HepG2 (cell line): ENCODE results near the gene ORC4. TPM values are rescaled to one million over a fixed set of nuclear protein-coding genes. Genes with fewer than 3 reads are reported as not detected.

Source experiments
- ATAC-seq: fragments of 200-7000 bp; cut with Tn5 transposase; 3 replicates; pipeline ENCODE4 v1.9.1; 2020; ENCODE audit warnings: mild to moderate bottlenecking, moderate library complexity
- BruUV-seq: library from RNA; stranded (reverse); fragments of 400-500 nt; replicated peaks from 2 replicates; lab custom pipeline; 2021; lab: Mats Ljungman, UMichigan
- CTCF ChIA-PET: fragments of 300-600 bp; formaldehyde crosslinking; extraction: SDS; loops from one replicate; lab custom pipeline; 2021; ENCODE audit warnings: low total read pairs, inconsistent platforms, low intra/inter-chr PET ratio; lab: Yijun Ruan, JAX
- POLR2A ChIA-PET: fragments of 350-600 bp; sonication (Branson Sonifier 250); formaldehyde crosslinking; loops from one replicate; lab custom pipeline; 2020; ENCODE audit warnings: antibody characterized with exemption, inconsistent platforms; lab: Yijun Ruan, JAX
- DNase-seq: peaks from one replicate; pipeline ENCODE4 v3.0.0-alpha.2; 2015; ENCODE audit warnings: low spot score
- FAIRE-seq: peaks from 3 replicates; lab custom pipeline; 2011; peaks lifted over from hg19 to GRCh38; lab: Jason Lieb, UNC
- H2AFZ ChIP-seq: one replicate; pipeline ENCODE4 v1.6.1; 2011; ENCODE audit warnings: low read length, inconsistent platforms
- H3K27ac ChIP-seq: fragments of 300-600 bp; 3 replicates; pipeline ENCODE4 v1.8.0; 2011; ENCODE audit warnings: mixed run types, mild to moderate bottlenecking, mixed read lengths, low read length, inconsistent platforms; ENCODE audit not compliant: insufficient read depth; ENCODE audit errors: extremely low read length
- H3K27me3 ChIP-seq, 2 experiments: fragments of 200-600 bp in 1 of 2; 2 replicates in 1 of 2; 3 replicates in 1 of 2; pipeline versions ENCODE4 v1.6.0 to v1.8.0; 2011; ENCODE audit warnings: low read length in 2 of 2, mild to moderate bottlenecking in 2 of 2, moderate library complexity in 2 of 2, inconsistent platforms in 1 of 2; ENCODE audit not compliant: insufficient read depth in 2 of 2, control insufficient read depth in 1 of 2
- H3K36me3 ChIP-seq, 2 experiments: fragments of 200-600 bp in 1 of 2; replicated peaks in 1 of 2; 2 replicates in 1 of 2; 3 replicates in 1 of 2; pipeline versions ENCODE4 v1.5.1 to v1.8.0; 2011; ENCODE audit warnings: low read length in 2 of 2, inconsistent platforms in 1 of 2; ENCODE audit not compliant: insufficient read depth in 2 of 2, control insufficient read depth in 1 of 2
- H3K4me1 ChIP-seq: 2 replicates; pipeline ENCODE4 v1.5.1; 2012; ENCODE audit warnings: low read length, inconsistent platforms; ENCODE audit not compliant: insufficient read depth
- H3K4me2 ChIP-seq: 2 replicates; pipeline ENCODE4 v1.6.0; 2011; ENCODE audit warnings: low read depth, low read length, inconsistent platforms
- H3K4me3 ChIP-seq, 3 experiments: fragments of 200-600 bp in 1 of 3; sonication (generic), shearing (Covaris generic) in 1 of 3; replicated peaks in 1 of 3; 2 replicates each; pipeline ENCODE4 v1.5.1; 2011 to 2016; ENCODE audit warnings: low read length in 3 of 3, inconsistent platforms in 2 of 3, low read depth in 2 of 3, mild to moderate bottlenecking in 2 of 3, control low read depth in 1 of 3, mixed read lengths in 1 of 3; ENCODE audit not compliant: insufficient read depth in 1 of 3
- H3K79me2 ChIP-seq: one replicate; pipeline ENCODE4 v1.6.1; 2011; ENCODE audit warnings: low read length, inconsistent platforms; ENCODE audit not compliant: insufficient read depth
- H3K9ac ChIP-seq: 2 replicates; pipeline ENCODE4 v1.6.0; 2011; ENCODE audit warnings: mild to moderate bottlenecking, low read depth, low read length, inconsistent platforms; ENCODE audit not compliant: insufficient read depth
- H3K9me3 ChIP-seq: 2 replicates; pipeline ENCODE4 v1.5.1; 2012; ENCODE audit warnings: mild to moderate bottlenecking, low read length
- H4K20me1 ChIP-seq: 2 replicates; pipeline ENCODE4 v1.6.0; 2011; ENCODE audit warnings: inconsistent platforms, mild to moderate bottlenecking, low read length, moderate library complexity; ENCODE audit not compliant: insufficient read depth
- ARNT2 ChIP-seq: sonication (generic); formaldehyde crosslinking; IDR thresholded peaks from 2 replicates; pipeline ENCODE4 v1.8.0; 2022; ENCODE audit warnings: mild to moderate bottlenecking, low read depth, missing genetic modification reagents, moderate library complexity
- CEBPG ChIP-seq: IDR thresholded peaks from 2 replicates; pipeline ENCODE4 v1.6.1; 2016
- FOXM1 ChIP-seq: sonication (generic); formaldehyde crosslinking; IDR thresholded peaks from 2 replicates; pipeline ENCODE4 v1.5.0; 2020; ENCODE audit warnings: missing genetic modification reagents
- MAFF ChIP-seq: IDR thresholded peaks from 2 replicates; pipeline ENCODE4 v1.6.1; 2011; ENCODE audit warnings: low read depth, low read length, improper control_type of control experiment
- MAFK ChIP-seq, 2 experiments: IDR thresholded peaks in 1 of 2; conservative IDR thresholded peaks in 1 of 2; 2 replicates each; pipeline ENCODE4 v1.6.1; 2011; ENCODE audit warnings: improper control_type of control experiment in 2 of 2, low read length in 2 of 2
- MLXIP ChIP-seq: sonication (generic); formaldehyde crosslinking; IDR thresholded peaks from 2 replicates; pipeline ENCODE4 v1.9.0; 2021; ENCODE audit warnings: missing genetic modification reagents, borderline replicate concordance
- ZNF639 ChIP-seq: conservative IDR thresholded peaks from 2 replicates; pipeline ENCODE4 v1.6.1; 2018; ENCODE audit warnings: missing genetic modification reagents
- WGBS: methylation state at CpG from one replicate; pipeline ENCODE4 v1.1.6; 2017; ENCODE audit warnings: low lambda C conversion rate; 5-methylcytosine and 5-hydroxymethylcytosine counted together
- in situ Hi-C: cut with HindIII; loops from 2 replicates; pipeline ENCODE4 v1.10.0; 2017; ENCODE audit warnings: low pct_unique_long_range_greater_than_20kb; ENCODE audit not compliant: extremely low pct_ligation_motif_present
- intact Hi-C: fragments of 100-400 bp; cut with micrococcal nuclease; formaldehyde crosslinking; loops from one replicate; pipeline ENCODE4 v1.10.0; 2022; ENCODE audit not compliant: unreplicated experiment
- polyA plus RNA-seq, 8 experiments: library from polyadenylated mRNA; depleted of rRNA in 3 of 8; stranded (reverse) in 7 of 8; unstranded in 1 of 8; fragments of >200 nt; fragmentation: Illumina TruSeq in 4 of 8; extraction: Trizol in 4 of 8; gene quantifications; 2 replicates each; pipeline versions ENCODE4 v1.2.1 to v1.2.3, GENCODE V29; 2011 to 2016; ENCODE audit warnings: low read depth in 4 of 8, missing spikeins in 1 of 8, mixed read lengths in 1 of 8; ENCODE audit not compliant: insufficient read depth in 1 of 8
- total RNA-seq, 5 experiments: library from RNA; depleted of rRNA; stranded (reverse); fragments of >200 nt; fragmentation: Illumina TruSeq; extraction: Trizol; gene quantifications; 2 replicates each; pipeline ENCODE4 v1.2.3, GENCODE V29; 2016; ENCODE audit warnings: low read depth in 1 of 5

The ORC4 gene
- total and polyA plus RNA-seq, 2 of the 13 experiments (the other 11 are each of a cell fraction or from before 2014, with no cell fraction given): 28.6 to 84.8 TPM

- no peak overlapping the region for H3K27ac ChIP-seq
- no peak overlapping the region for H3K4me3 ChIP-seq
- H3K4me2 ChIP-seq: no peak overlapping the region
- H4K20me1 ChIP-seq: peaks cover 12% of the 10 kb centered on the region
- intact Hi-C loops: no loop called here
- peaks cover 0 to 11% of the 10 kb centered on the region in 2 experiments; a peak in 4 of 5 replicates for H3K36me3 ChIP-seq
- no peak overlapping the region for H2AFZ ChIP-seq
- ChIA-PET POLR2A (no interaction called here), CTCF (no interaction called here)
- no peaks in the 10 kb centered on the region for H3K9me3 ChIP-seq
- no peaks in the 10 kb centered on the region for H3K4me1 ChIP-seq
- H3K27me3 ChIP-seq: no peaks in the 10 kb centered on the region
- DNase-seq (no peak), FAIRE-seq (no peak), ATAC-seq (no peak)
- BruUV-seq: no TSS peak
- no peak overlapping the region for H3K9ac ChIP-seq
- 91% methylated on average over 2 of the region's 2 CpGs for WGBS
- H3K79me2 ChIP-seq: peaks cover 62% of the 10 kb centered on the region
- in situ Hi-C loops: no loop called here
- TF ChIP-seq MAFF: peak; percentile 93
- TF ChIP-seq MAFK (conservative IDR thresholded peaks at IDR 0.05 in 1 of 2, IDR thresholded peaks at IDR 0.05 in 1 of 2; ENCODE audit: low read length in 2 of 2): peak; percentile 93 to 96
- TF ChIP-seq ZNF639 (CRISPR knock-in tag): no peak
These were observed 44.4 kb downstream of the ORC4 start for GRCh38 chr2:147976102-147976501.

- 96% methylated on average over 2 of the region's 2 CpGs for WGBS
- ChIA-PET POLR2A (no interaction called here), CTCF (no interaction called here)
- no peaks in the 10 kb centered on the region for H4K20me1 ChIP-seq
- no peak overlapping the region for H3K27ac ChIP-seq
- H3K4me1 ChIP-seq: no peaks in the 10 kb centered on the region
- H3K36me3 ChIP-seq: peaks cover 0 to 38% of the 10 kb centered on the region in 2 experiments; a peak in 3 of 5 replicates
- peaks cover 22% of the 10 kb centered on the region for H3K79me2 ChIP-seq
- in situ Hi-C loops: no loop called here
- intact Hi-C loops: no loop called here
- no TSS peak for BruUV-seq
- H3K4me3 ChIP-seq: no peak overlapping the region
- no peaks in the 10 kb centered on the region for H3K27me3 ChIP-seq
- ATAC-seq (no peak), FAIRE-seq (no peak), DNase-seq (no peak)
- no peak overlapping the region for H3K9ac ChIP-seq
- H3K4me2 ChIP-seq: no peak overlapping the region
- H3K9me3 ChIP-seq: peaks cover 11% of the 10 kb centered on the region; the same call in 1 of the 2 replicates
- H2AFZ ChIP-seq: no peak overlapping the region
- TF ChIP-seq FOXM1 (CRISPR knock-in tag): no peak
- TF ChIP-seq CEBPG (CRISPR knock-in tag): no peak
- no peak for TF ChIP-seq ARNT2
- TF ChIP-seq MLXIP (CRISPR knock-in tag): no peak
These were observed 52.0 kb downstream of the ORC4 start for GRCh38 chr2:147968571-147968970.
